Dedifferentiated amniotic fluid mesenchymal stem cell (primary cell): ENCODE results near the gene FAM131C.

ENCODE experiments used
- DNase-seq: peaks from one replicate; pipeline ENCODE4 v3.0.0-alpha.2; 2016; ENCODE audit errors: extremely low spot score

Gene FAM131C

DNA sequence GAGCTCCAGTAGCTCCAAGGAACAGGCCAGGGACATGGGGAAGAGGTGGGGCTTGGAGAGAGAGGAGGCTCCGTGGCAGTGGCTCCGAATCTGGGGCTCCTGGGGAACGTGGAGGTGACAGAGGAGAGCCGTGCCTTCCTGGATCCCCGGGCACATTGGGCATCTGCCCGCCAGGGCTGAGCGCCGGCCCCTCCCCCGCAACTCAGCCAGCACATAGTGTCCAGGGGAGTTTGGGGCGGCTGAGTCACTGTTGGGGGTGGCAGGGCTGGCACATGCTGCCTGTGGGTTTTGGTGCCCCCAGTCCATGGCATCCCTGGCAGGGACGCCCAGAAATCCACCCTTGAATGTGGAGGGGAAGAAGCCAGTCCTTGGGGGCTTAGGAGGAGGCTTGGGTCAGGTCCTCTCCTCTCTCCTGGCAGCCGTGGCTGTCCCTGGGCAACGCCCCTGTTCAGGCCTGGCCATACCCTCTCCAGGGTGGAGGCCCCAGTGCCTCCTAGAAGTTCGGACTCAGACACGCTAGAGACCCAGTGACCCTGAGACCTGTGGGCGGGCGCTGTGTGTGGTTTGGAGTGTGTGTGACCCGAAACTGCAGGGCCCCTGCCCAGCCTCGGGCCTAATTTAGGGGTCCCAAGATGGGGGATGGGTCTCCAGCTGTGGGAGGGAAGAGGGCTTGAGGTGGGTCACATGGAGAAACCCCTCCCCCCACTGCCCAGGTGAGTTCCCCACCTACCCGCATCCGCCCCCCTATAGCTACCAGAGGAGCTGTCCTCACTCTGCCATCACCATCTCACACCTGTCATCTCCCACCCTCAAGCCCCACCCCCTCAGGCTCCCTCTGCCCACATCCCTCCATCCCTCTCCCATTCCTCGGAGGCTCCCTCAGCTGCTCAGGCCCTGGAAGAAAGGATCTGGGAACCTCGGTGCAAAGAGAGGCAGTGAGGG, 57.2 kb downstream of the FAM131C start:
- no peak for DNase-seq

DNA sequence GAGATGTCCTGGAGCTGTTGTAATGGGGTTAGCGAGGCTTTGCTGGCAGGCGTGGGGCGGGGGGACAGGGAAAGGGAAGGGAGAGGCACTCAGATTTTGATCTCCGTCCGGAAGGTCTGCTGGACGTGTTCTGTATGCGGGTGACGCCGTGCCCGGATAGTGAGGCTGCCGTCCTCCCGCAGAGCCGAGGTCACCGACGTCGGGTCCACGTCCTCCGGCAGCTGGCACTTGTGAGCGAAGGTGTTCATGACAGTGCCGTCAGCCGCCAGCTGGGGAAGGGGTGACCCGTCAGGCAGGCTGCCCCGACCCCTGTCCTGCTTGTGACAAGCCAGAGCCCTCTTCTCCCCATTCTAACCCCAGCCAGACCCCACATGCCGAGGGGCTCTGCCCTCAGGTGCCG, 58.0 kb downstream of the FAM131C start:
- DNase-seq = no peak

DNA sequence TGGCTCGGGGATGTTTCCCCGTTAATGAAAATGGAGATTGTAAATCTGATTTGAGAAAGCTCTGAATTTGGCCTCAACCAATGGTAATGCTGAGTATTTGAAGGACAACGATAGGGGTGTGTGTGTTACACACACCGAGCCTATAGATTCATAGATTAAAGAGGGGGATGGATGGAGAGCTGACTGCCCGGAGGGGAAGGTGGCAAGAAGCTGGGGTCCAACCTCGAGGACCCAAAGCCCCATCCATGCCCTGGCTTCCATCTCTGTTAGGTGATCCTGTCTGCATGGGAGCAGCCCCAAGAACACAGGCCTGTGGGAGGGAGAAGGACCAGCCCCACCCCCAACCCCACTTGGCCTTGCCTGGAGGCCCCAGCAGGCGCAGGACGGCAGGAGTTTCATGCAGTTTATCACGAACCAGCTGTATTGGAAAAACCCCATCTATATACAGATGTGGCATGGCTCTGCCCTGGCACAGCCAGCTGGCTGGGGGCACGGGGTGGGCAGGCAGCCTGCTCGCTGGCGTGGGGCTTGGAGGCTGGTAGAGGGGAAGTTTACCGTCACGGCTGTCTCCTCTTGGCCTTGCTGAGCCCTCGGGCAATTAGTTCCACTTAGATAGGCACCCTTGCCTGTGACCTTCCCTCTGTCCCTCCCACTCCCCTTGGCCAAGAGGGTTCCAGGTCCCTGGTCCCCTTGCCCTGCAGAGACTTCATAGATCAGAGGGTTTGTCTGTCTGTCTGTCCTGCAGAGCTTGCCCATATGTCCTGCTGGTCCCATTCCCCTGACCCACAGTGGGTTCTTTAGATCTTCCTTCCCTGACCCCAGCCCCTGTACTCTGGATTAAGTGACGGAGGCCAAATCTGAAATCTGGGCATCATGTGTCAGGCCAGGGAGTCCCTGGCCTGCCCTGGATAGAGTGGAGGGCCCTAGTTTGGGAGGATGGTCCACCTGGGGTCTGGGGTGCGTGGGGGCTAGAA, 58.7 kb downstream of the FAM131C start:
- DNase-seq = no peak

DNA sequence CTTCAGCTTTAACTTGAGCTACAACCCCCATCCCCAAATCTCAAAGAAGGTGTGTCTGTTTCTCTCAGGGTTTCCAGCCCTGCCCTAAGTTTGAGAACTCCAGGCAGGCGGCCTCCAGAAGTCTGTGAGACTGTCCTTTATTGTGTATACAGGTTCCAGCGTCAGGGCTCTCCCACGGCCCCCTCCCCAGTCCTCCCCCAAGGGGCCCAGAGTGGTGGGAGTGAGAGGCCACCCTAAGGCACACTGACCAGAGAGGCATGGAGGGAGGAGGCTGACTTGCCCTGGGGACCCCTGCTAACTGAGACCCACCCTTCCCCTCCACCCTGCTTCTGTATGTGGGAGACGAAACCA, 59.6 kb downstream of the FAM131C start:
- no peak for DNase-seq

DNA sequence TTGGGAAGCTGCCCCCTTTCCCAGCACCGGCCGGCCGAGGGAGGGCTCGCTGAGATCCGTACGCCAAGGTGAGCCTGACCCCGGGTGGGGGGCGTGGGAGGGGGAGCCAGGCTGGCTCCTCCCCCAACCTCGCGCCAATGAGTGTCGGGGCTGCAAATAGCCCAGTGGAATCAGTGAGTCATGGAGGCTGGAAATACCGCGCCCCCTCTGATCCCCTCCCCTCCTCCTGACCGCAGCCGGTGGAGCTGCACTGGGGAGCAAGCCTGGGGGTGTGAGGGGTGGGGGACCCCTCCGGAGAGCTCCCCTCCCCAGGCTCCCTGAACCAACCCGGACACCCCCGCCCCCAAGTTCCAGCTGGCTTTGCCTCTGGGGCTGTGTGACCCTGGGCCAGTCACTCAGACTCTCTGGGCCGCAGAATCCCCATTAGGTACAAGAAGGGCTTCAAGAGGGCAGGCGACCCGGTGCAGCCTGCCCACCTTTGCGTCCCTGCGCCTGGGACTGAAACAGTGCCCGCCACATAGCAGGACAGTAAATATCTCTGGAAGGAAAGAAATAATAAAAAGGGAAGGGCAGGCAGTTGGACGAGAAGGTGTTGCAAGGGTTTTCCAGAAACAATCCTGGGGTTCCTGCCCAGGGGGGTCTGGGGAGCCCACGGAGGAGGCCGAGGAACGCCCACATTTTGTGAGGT, 60.1 kb downstream of the FAM131C start:
- peak; percentile 30 for DNase-seq

DNA sequence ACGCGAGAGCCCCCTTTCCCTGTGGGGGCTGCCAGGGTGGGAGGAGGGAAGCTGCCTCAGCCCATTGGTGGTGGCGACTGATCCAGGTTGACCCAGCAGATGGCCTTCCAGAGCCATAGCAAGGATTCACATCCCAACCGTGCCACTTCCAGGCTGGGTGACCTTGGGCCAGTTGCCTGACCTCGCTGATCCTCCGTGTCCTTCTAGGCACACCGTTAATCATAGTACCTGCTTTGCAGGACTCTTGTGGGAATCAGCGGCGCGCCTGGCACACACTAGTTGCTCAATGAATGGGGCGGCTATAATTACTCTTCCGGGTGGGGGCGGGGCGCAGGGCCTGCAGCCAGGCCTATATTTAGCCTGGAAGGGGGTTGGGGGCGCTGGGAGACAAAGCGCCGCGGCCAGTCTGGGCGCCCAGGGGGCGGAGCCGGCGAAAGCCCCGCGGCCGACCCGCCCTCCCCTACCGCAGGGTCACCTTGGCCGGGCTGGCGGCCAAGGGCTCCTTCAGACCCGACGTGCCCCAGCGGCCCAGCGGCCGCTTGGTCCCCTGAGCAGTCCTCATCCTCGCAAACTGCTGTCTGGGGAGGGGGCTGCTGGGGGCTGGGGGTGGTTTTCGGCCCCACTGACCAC, 60.7 kb downstream of the FAM131C start:
- no peak for DNase-seq

DNA sequence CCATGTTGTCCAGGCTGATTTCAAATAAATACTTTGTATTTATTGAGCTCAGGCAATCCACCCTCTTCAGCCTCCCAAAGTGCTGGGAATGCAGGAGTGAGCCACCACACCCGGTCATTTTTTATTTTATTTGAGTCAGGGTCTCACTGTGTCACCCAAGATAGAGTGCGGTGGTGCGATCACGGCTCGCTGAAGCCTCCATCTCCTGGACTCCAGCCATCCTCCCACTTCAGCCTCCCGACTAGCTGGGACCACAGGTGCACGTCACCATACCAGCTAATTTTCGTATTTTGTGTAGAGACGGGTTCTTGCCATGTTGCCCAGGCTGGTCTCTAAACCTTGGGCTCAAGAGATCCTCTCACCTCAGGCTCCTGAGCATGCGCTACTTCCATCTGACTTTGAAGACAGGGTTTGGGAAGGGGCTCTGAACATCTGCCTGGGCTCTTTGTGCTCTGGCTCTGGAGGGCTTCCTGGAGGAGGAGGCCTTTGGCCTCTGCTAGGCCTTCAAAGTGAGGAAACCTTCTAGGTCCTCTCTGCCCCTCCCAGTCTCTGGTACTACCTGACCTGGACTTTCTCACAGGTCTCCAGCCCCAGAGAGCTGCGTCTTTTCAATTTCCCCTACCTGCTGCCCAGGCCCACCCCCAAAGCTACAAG, 61.4 kb downstream of the FAM131C start:
- DNase-seq = no peak

DNA sequence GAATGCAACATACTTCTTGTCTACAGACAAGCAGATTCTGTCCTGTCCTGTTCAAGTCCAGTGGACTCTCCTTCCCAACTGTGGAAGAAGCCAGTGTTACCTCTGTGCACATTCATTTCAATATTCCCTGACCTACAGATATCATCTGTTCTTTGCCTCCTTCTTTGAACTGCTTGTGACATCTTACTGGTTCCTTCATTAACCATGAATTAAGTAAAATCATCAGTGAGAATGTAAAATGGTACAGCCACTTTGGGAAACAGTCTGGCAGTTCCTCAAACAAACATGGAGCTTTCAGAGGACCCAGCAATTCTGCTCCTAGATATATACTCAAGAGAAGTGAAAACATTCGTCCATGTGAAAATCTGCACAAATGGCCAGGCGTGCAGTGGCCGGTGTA, 62.6 kb downstream of the FAM131C start:
- DNase-seq = no peak

DNA sequence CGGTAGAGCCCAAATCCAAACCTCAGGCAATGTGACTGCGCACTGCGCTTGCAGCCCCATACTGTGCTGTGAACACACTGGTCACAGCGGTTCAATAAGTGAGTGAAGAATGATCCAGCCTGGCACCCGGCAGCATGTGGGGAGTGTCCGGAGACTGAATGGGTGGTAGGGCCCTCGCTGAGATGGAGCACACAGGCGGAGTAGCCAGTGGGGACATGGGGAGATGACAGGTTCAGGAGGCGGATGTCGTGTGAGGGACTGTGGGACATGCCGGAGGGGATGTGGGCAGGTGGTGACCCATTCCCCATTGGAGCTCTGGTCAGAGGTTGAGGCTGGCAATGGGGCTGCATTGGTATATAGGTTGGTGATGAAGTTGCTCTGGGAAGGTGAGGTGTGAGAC, 63.8 kb downstream of the FAM131C start:
- no peak for DNase-seq

DNA sequence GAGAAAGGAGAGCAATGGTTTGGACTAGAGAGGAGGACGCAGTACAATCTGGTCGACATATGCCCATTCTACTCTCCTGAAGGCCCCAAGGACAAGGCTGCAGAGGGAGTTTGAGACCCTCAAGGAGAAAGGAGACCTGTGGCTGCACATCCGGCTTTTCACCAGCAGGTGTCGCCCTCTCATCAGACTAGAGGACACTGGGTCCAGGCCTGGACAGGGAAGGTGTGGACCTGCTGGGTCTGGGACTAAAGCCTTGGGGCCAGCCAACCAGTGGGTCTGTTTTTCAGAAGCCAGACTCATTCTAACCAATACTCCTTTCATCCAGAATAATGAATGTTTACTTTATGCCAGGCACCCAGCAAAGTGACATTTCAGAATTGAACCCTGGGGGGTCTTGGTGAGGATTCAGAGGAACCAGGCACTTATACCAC, 64.4 kb downstream of the FAM131C start:
- DNase-seq = peak; percentile 63
